Tibial nerve (tissue), 4 donors: ENCODE data around the gene ALS2. TPM values are rescaled to one million over a fixed set of nuclear protein-coding genes. Genes with fewer than 3 reads are reported as not detected.
"Not testable (repeated sequence)": the region's sequence is repeated elsewhere in the genome, so short reads cannot be mapped to it uniquely, and the experiment has no call there.

Experiments
- DNase-seq, 2 donors: peaks; one replicate each; pipeline ENCODE4 v3.0.0-alpha.2; 2019; ENCODE audit warnings: low spot score in 2 of 2
- H3K27ac ChIP-seq, 4 donors: fragments of 200-600 bp; sonication (generic) in 3 of 4; one replicate each; pipeline ENCODE4 v1.5.1; 2017 to 2019; ENCODE audit warnings: mild to moderate bottlenecking in 1 of 4
- H3K27me3 ChIP-seq, 2 donors: fragments of 200-600 bp; sonication (generic) in 1 of 2; one replicate each; pipeline versions ENCODE4 v1.5.1 to v1.6.0; 2017 to 2019
- H3K36me3 ChIP-seq, 3 donors: fragments of 200-600 bp; sonication (generic); one replicate each; pipeline ENCODE4 v1.5.1; 2018 to 2019
- H3K4me1 ChIP-seq, 4 donors: fragments of 200-600 bp; sonication (generic) in 3 of 4; one replicate each; pipeline ENCODE4 v1.5.1; 2017 to 2019
- H3K4me3 ChIP-seq, 4 donors: fragments of 200-600 bp; sonication (generic) in 3 of 4; one replicate each; pipeline ENCODE4 v1.5.1; 2017 to 2019; ENCODE audit warnings: mild to moderate bottlenecking in 1 of 4, moderate library complexity in 1 of 4
- H3K9me3 ChIP-seq, 4 donors: fragments of 200-600 bp; sonication (generic) in 3 of 4; one replicate each; pipeline ENCODE4 v1.5.1; 2017 to 2019
- EP300 ChIP-seq, 2 donors: sonication (generic); formaldehyde crosslinking; IDR thresholded peaks; one replicate each; pipeline ENCODE4 v1.6.1; 2017; ENCODE audit warnings: antibody characterized with exemption in 2 of 2, mild to moderate bottlenecking in 1 of 2
- POLR2A ChIP-seq, 2 donors: fragments of 450-650 bp; IDR thresholded peaks; one replicate each; pipeline ENCODE4 v1.6.1; 2017; ENCODE audit warnings: antibody characterized with exemption in 2 of 2, mild to moderate bottlenecking in 2 of 2, moderate library complexity in 2 of 2
- WGBS, 2 donors: methylation state at CpG; one replicate each; pipeline ENCODE4 v1.1.5; 2018; 5-methylcytosine and 5-hydroxymethylcytosine counted together
- total RNA-seq, 4 donors: library from RNA; depleted of rRNA; stranded (reverse); fragments of >200 nt; gene quantifications; one replicate each; pipeline ENCODE4 v1.1.0, GENCODE V29; 2016
- TF ChIP-seq, protein P1 (sequence below), 5 experiments: fragments of 200-600 bp in 3 of 5; fragments of 450-650 bp in 2 of 5; sonication (generic) in 3 of 5; IDR thresholded peaks; one replicate each; pipeline ENCODE4 v1.5.1; 2016 to 2019; ENCODE audit warnings: antibody characterized with exemption in 5 of 5, mild to moderate bottlenecking in 3 of 5, moderate library complexity in 2 of 5

The ALS2 gene
- total RNA-seq, 4 donors from 2014 or later: 23.5 to 35.8 (median 34.8) TPM

DNA sequence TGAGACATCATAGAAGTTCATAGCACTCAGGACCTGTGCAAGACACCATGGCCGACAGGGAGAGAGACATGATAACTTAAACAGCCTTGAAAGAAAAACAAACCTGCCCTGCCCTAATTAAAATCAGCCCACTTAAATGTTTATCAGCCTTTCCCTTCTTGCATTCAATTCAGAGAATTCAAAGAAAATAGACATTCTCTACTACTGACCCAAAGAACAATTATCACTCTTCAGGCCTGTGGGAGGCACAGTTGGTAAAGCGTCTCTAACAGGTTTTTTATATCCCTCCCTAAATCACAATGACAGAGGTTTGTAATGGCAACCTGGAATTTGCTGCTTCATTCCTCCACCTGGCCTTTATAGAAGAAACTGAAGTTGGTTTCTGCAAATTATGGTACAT, 27.3 kb upstream of the ALS2 start:
- H3K4me3 ChIP-seq: no peak overlapping the region
- H3K36me3 ChIP-seq: no peaks in the 10 kb centered on the region
- TF ChIP-seq POLR2A (IDR thresholded peaks at IDR 0.05) (no peak), EP300 (IDR thresholded peaks at IDR 0.05) (no peak)
- TF ChIP-seq, protein P1, sequence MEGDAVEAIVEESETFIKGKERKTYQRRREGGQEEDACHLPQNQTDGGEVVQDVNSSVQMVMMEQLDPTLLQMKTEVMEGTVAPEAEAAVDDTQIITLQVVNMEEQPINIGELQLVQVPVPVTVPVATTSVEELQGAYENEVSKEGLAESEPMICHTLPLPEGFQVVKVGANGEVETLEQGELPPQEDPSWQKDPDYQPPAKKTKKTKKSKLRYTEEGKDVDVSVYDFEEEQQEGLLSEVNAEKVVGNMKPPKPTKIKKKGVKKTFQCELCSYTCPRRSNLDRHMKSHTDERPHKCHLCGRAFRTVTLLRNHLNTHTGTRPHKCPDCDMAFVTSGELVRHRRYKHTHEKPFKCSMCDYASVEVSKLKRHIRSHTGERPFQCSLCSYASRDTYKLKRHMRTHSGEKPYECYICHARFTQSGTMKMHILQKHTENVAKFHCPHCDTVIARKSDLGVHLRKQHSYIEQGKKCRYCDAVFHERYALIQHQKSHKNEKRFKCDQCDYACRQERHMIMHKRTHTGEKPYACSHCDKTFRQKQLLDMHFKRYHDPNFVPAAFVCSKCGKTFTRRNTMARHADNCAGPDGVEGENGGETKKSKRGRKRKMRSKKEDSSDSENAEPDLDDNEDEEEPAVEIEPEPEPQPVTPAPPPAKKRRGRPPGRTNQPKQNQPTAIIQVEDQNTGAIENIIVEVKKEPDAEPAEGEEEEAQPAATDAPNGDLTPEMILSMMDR (IDR thresholded peaks at IDR 0.05): no peak
- H3K9me3 ChIP-seq: no peaks in the 10 kb centered on the region
- no peaks in the 10 kb centered on the region for H3K27me3 ChIP-seq
- 46 to 53% methylated on average over 2 of the region's 2 CpGs for whole genome bisulfite sequencing, 2 donors
- no peak for DNase-seq
- peak overlapping the region in 3 of 4 donors; percentile 38 to 81 (median 81) for H3K27ac ChIP-seq
- H3K4me1 ChIP-seq: peaks cover 0 to 27% (median 3%) of the 10 kb centered on the region in 4 donors

DNA sequence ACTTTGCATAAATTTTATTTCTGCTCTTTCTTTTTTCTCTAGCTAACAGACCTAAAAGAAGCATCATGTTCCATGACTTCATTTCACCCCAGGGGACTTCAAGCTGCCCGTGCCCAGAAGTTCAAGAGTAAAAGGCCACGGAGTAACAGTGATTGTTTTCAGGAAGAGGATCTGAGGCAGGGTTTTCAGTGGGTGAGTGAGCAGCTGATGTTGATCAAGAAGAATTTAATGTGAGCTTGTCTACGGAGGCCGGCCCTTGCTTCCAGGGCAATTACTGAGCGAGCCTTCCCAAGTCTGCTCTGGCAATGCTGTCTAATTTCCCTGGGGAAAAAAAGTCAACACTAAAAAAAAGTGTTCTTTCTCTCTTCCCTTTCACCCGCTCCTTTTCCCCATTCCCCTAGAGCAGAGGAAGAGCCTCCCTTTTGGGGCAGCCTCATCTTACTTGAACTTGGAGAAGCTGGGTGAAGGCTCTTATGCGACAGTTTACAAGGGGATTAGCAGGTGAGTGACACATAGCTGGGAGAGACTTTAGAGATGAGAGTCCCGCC, 26.8 kb upstream of the ALS2 start:
- TF ChIP-seq POLR2A (IDR thresholded peaks at IDR 0.05) (no peak), EP300 (IDR thresholded peaks at IDR 0.05) (peak in 1 of 2 donors; percentile 74)
- peak; percentile 57 to 68 for DNase-seq

DNA sequence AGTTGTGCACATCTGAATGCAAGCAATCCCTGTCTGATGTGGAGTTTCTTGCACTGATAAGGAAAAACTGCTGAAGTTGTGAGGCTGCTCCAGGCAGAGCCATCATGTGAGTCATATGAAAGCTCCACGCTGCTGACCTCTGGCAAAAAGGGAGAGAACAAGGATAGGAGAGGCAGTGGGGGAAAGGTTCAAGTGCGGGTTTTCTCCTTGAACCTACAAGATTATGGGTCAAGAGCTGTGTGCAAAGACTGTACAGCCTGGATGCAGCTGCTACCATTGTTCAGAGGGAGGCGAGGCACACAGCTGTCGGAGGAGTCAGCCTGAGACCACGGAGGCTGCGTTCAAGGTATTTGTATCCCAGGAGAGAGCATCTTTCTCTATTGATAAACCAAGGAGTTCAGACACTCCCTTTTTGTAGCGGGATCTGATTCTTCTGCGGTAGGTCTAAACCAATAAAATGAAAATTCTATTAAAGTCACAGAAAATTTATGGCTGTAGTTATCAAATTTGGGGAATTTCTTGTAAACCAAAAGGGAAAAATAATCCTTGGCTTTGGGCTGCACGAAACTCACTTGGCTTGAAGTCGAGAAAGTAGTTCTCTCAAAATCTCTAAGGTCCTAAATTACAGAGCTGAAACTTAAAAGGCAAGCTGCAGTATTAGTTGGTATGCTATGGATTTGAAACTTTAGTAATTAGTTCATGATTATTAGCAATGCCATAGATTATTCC, 25.9 kb upstream of the ALS2 start, which contains the start of gene CDK15:
CDK15 (plus strand) TSS at position 96 of the 729 bp plus-strand sequence; CDS start at position 224, 128 bp downstream.
- Histone ChIP-seq H3K27me3 (no peaks in the 10 kb centered on the region), H3K4me3 (peak within 1 kb of the TSS in 1 of 4 donors; percentile 23), H3K9me3 (no peaks in the 10 kb centered on the region), H3K4me1 (peaks cover 0 to 27% (median 3%) of the 10 kb centered on the region in 4 donors), H3K27ac (peak within 1 kb of the TSS in 3 of 4 donors; percentile 31 to 81 (median 81)), H3K36me3 (no peaks in the 10 kb centered on the region)
- TF ChIP-seq, protein P1 (IDR thresholded peaks at IDR 0.05): no peak
- no peak for TF ChIP-seq POLR2A (IDR thresholded peaks at IDR 0.05)
- no peak for TF ChIP-seq EP300 (IDR thresholded peaks at IDR 0.05)
- 33 to 38% methylated on average over 10 of the region's 10 CpGs for WGBS, 2 donors
- DNase-seq: peak in 1 of 2 donors; percentile 21

More for the DNA sequence above, 26.8 kb upstream of the ALS2 start:
- Histone ChIP-seq H3K9me3 (no peaks in the 10 kb centered on the region), H3K36me3 (no peaks in the 10 kb centered on the region), H3K27ac (peak overlapping the region in 3 of 4 donors; percentile 38 to 81 (median 81)), H3K27me3 (no peaks in the 10 kb centered on the region), H3K4me3 (no peak overlapping the region), H3K4me1 (peaks cover 0 to 27% (median 3%) of the 10 kb centered on the region in 4 donors)
- WGBS, 2 donors: 26 to 29% methylated on average over 8 of the region's 8 CpGs

DNA sequence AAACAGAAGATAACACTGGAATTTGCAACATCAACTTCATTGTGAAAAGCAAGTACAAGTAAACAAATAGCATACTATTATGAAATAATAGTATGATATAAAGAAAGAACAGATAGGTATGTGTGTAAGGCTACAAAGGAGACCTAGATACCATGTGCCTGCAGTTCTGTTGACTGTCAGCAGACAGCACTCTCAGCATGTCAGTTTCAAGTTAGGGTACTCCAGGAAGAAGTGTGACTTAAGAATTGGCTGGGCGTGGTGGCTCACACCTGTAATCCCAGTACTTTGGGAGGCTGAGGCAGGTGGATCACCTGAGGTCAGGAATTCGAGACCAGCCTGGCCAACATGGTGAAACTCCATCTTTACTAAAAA, 18.2 kb upstream of the ALS2 start:
- DNase-seq, H3K4me3 ChIP-seq, H3K27ac ChIP-seq, H3K36me3 ChIP-seq, H3K27me3 ChIP-seq, H3K4me1 ChIP-seq, H3K9me3 ChIP-seq: not testable (repeated sequence)
- WGBS, 2 donors: 69 to 81% methylated on average over 2 of the region's 2 CpGs

DNA sequence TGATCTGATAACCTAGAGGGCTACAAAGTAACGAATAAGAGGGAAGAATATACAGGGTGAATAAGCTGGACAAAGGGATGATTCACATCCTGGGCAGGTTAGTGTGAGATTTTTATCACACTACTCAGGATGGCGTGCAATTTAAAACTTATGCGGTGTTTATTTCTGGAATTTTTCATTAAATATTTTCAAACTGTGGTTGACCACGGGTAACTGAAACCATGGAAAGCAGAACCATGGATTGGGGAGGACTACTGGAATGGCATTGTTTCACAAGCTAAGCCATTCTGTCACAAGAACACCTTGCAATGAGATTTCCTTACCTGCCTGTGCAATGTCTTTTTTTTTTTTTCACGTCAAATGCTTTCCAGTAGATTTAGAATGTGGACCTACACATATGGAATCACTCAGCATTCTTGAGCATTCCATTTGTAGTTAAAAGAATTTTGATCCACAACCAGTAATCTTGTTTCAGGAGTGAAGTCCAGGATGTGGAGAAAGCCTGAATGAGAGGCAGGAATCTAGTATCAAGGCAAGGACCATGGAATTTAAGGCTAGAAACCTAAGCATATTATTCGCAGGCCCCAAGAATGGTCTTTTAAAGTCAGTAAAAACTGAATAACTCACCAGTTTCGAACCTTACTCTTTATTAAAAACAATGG, 17.6 kb upstream of the ALS2 start:
- no peak for TF ChIP-seq EP300 (IDR thresholded peaks at IDR 0.05)
- TF ChIP-seq POLR2A (IDR thresholded peaks at IDR 0.05): no peak
- Histone ChIP-seq H3K9me3 (no peaks in the 10 kb centered on the region), H3K4me3 (no peak overlapping the region), H3K27ac (no peak overlapping the region), H3K27me3 (no peaks in the 10 kb centered on the region), H3K4me1 (no peaks in the 10 kb centered on the region), H3K36me3 (no peaks in the 10 kb centered on the region)
- no peak for DNase-seq
- 76 to 79% methylated on average over 7 of the region's 7 CpGs for WGBS, 2 donors

DNA sequence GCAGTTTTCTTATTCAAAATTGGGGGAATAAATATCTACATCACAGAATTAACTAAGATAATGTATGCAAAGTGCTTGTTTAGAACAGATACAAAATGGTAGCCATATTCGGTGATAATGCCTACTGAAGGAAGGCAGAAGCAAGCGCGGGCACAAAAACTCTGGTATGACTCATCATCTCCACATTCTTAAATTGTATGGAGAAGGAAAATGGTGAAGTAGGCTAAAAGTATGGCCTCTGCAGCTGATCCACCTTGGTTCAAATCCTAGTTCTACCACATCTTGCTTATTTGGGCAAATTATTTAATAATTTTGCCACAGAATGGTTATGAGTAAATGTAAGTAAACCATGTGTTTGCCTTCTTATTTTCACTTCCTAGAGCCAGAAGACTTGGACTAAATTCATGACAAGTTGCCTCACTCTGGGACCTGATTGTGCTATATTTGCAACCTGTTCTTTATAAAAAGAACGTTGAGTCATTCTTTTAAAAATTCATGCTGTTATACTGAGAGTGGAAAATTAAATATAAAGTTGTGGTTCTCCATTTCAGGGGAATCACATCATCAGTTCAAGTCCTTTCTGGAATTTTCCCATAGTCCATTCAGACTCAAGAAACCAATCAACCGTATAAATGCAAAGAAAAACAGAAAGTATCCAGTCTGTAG, 16.6 kb upstream of the ALS2 start:
- H3K36me3 ChIP-seq: no peaks in the 10 kb centered on the region
- WGBS, 2 donors: 56 to 61% methylated on average over 5 of the region's 5 CpGs

More for the DNA sequence above, 16.6 kb upstream of the ALS2 start:
- H3K4me1 ChIP-seq: no peaks in the 10 kb centered on the region
- no peak overlapping the region for H3K27ac ChIP-seq
- TF ChIP-seq POLR2A (IDR thresholded peaks at IDR 0.05) (no peak), EP300 (IDR thresholded peaks at IDR 0.05) (no peak)
- TF ChIP-seq, protein P1 (IDR thresholded peaks at IDR 0.05): no peak
- H3K4me3 ChIP-seq: no peak overlapping the region
- no peaks in the 10 kb centered on the region for H3K27me3 ChIP-seq
- DNase-seq: no peak
- H3K9me3 ChIP-seq: no peaks in the 10 kb centered on the region
